H9 (cell line): Measurements from ENCODE around the gene PTGER3. TPM values are rescaled to one million over a fixed set of nuclear protein-coding genes. Genes with fewer than 3 reads are reported as not detected.

Experiments
- DNase-seq: peaks from one replicate; pipeline ENCODE4 v3.0.0-alpha.2; 2017
- H2AFZ ChIP-seq: one replicate; pipeline ENCODE4 v1.6.1; 2013; ENCODE audit warnings: mild to moderate bottlenecking, low read length, control low read depth, moderate library complexity
- H2AK5ac ChIP-seq: 2 replicates; pipeline ENCODE4 v1.6.1; 2013; ENCODE audit warnings: low read length, control low read depth, mixed read lengths; ENCODE audit not compliant: insufficient read length
- H2BK120ac ChIP-seq: one replicate; pipeline ENCODE4 v1.6.1; 2013; ENCODE audit warnings: low read depth, mild to moderate bottlenecking, low read length, control low read depth, inconsistent platforms; ENCODE audit not compliant: poor library complexity, severe bottlenecking
- H2BK12ac ChIP-seq: 2 replicates; pipeline ENCODE4 v1.6.1; 2013; ENCODE audit warnings: low read length, control low read depth, mixed read lengths, low read depth; ENCODE audit not compliant: insufficient read length
- H2BK15ac ChIP-seq: 2 replicates; pipeline ENCODE4 v1.6.1; 2013; ENCODE audit warnings: low read depth, low read length, control low read depth
- H2BK20ac ChIP-seq: one replicate; pipeline ENCODE4 v1.6.1; 2013; ENCODE audit warnings: low read depth, mild to moderate bottlenecking, low read length, control low read depth, inconsistent platforms; ENCODE audit not compliant: poor library complexity, severe bottlenecking
- H2BK5ac ChIP-seq: 2 replicates; pipeline ENCODE4 v1.6.1; 2013; ENCODE audit warnings: low read length, control low read depth, mixed read lengths; ENCODE audit not compliant: insufficient read length
- H3K14ac ChIP-seq: 2 replicates; pipeline ENCODE4 v1.6.1; 2013; ENCODE audit warnings: low read length, control low read depth; ENCODE audit not compliant: insufficient read depth
- H3K18ac ChIP-seq: 2 replicates; pipeline ENCODE4 v1.6.1; 2013; ENCODE audit warnings: low read depth, mild to moderate bottlenecking, mixed read lengths, low read length, control low read depth; ENCODE audit not compliant: insufficient read length
- H3K23ac ChIP-seq: 2 replicates; pipeline ENCODE4 v1.6.1; 2013; ENCODE audit warnings: low read length, control low read depth, mixed read lengths, low read depth; ENCODE audit not compliant: insufficient read length
- H3K23me2 ChIP-seq: 2 replicates; pipeline ENCODE4 v1.6.1; 2013; ENCODE audit warnings: low read depth, mild to moderate bottlenecking, mixed read lengths, low read length, control low read depth; ENCODE audit not compliant: insufficient read length, poor library complexity, severe bottlenecking
- H3K27ac ChIP-seq: 2 replicates; pipeline ENCODE4 v1.5.1; 2013; ENCODE audit warnings: low read length, control low read depth, mixed read lengths, low read depth; ENCODE audit not compliant: insufficient read length
- H3K27me3 ChIP-seq: 2 replicates; pipeline ENCODE4 v1.6.1; 2013; ENCODE audit warnings: low read length, control low read depth, inconsistent platforms; ENCODE audit not compliant: insufficient read depth
- H3K4ac ChIP-seq: 2 replicates; pipeline ENCODE4 v1.6.1; 2013; ENCODE audit warnings: low read depth, mild to moderate bottlenecking, control low read depth, inconsistent platforms, low read length, moderate library complexity
- H3K4me1 ChIP-seq: 2 replicates; pipeline ENCODE4 v1.6.1; 2013; ENCODE audit warnings: low read length, control low read depth, inconsistent platforms; ENCODE audit not compliant: insufficient read depth
- H3K4me2 ChIP-seq: 2 replicates; pipeline ENCODE4 v1.6.1; 2013; ENCODE audit warnings: low read length, control low read depth, mixed read lengths; ENCODE audit not compliant: insufficient read length, insufficient read depth
- H3K56ac ChIP-seq: 2 replicates; pipeline ENCODE4 v1.6.1; 2013; ENCODE audit warnings: low read depth, mild to moderate bottlenecking, mixed read lengths, low read length, control low read depth; ENCODE audit not compliant: insufficient read length
- H3K79me1 ChIP-seq: 2 replicates; pipeline ENCODE4 v1.6.1; 2013; ENCODE audit warnings: low read depth, mild to moderate bottlenecking, moderate library complexity, low read length, control low read depth, inconsistent platforms; ENCODE audit not compliant: insufficient read depth, poor library complexity, severe bottlenecking
- H3K79me2 ChIP-seq: 2 replicates; pipeline ENCODE4 v1.6.1; 2013; ENCODE audit warnings: low read length, control low read depth, inconsistent platforms; ENCODE audit not compliant: insufficient read depth
- H3K9ac ChIP-seq: 2 replicates; pipeline ENCODE4 v1.6.1; 2013; ENCODE audit warnings: low read length, control low read depth, mixed read lengths; ENCODE audit not compliant: insufficient read length; ENCODE audit errors: extremely low read depth
- H3K9me3 ChIP-seq: one replicate; pipeline ENCODE4 v1.6.1; 2013; ENCODE audit warnings: low read depth, low read length, inconsistent platforms; ENCODE audit not compliant: control insufficient read depth
- H3T11ph ChIP-seq: one replicate; pipeline ENCODE4 v1.6.1; 2013; ENCODE audit warnings: mild to moderate bottlenecking, low read length, control low read depth, inconsistent platforms
- H4K20me1 ChIP-seq: one replicate; pipeline ENCODE4 v1.6.1; 2013; ENCODE audit not compliant: control insufficient read depth, insufficient read length, insufficient read depth
- H4K5ac ChIP-seq: 2 replicates; pipeline ENCODE4 v1.6.1; 2013; ENCODE audit warnings: low read depth, mild to moderate bottlenecking, mixed read lengths, low read length, control low read depth; ENCODE audit not compliant: insufficient read length
- H4K8ac ChIP-seq: replicated peaks from 2 replicates; pipeline ENCODE4 v1.6.1; 2013; ENCODE audit warnings: low read length, control low read depth, mixed read lengths, low read depth; ENCODE audit not compliant: insufficient read length
- H4K91ac ChIP-seq: 2 replicates; pipeline ENCODE4 v1.6.1; 2013; ENCODE audit warnings: low read depth, mild to moderate bottlenecking, moderate library complexity, mixed read lengths, low read length, control low read depth; ENCODE audit not compliant: insufficient read length
- H3K27ac Mint-ChIP-seq, 3 experiments: 2 replicates in 2 of 3; 3 replicates in 1 of 3; pipeline ENCODE4 v1.8.0; 2020 to 2021; ENCODE audit warnings: mixed read lengths in 3 of 3, mild to moderate bottlenecking in 1 of 3, moderate library complexity in 1 of 3
- H3K27me3 Mint-ChIP-seq: 2 replicates; pipeline ENCODE4 v1.8.0; 2021; ENCODE audit warnings: low read depth, mild to moderate bottlenecking, moderate library complexity, mixed read lengths
- H3K36me3 Mint-ChIP-seq, 3 experiments: 2 replicates in 2 of 3; 3 replicates in 1 of 3; pipeline ENCODE4 v1.8.0; 2020 to 2021; ENCODE audit warnings: low read depth in 3 of 3, mixed read lengths in 3 of 3; ENCODE audit not compliant: insufficient read depth in 1 of 3
- H3K4me1 Mint-ChIP-seq, 2 experiments: 2 replicates each; pipeline ENCODE4 v1.8.0; 2020; ENCODE audit warnings: mixed read lengths in 2 of 2
- H3K4me3 Mint-ChIP-seq, 2 experiments: 2 replicates in 1 of 2; 3 replicates in 1 of 2; pipeline ENCODE4 v1.8.0; 2020 to 2021; ENCODE audit warnings: mild to moderate bottlenecking in 2 of 2, mixed read lengths in 2 of 2, moderate library complexity in 1 of 2
- H3K9me3 Mint-ChIP-seq, 2 experiments: 2 replicates in 1 of 2; 3 replicates in 1 of 2; pipeline ENCODE4 v1.8.0; 2020; ENCODE audit warnings: mild to moderate bottlenecking in 2 of 2, mixed read lengths in 2 of 2, moderate library complexity in 1 of 2
- WGBS: extraction: QIAGEN DNeasy Blood & Tissue Kit; methylation state at CpG from one replicate; pipeline ENCODE4 v1.1.7; 2013; ENCODE audit warnings: missing lambda C conversion rate, low lambda C conversion rate, mixed read lengths; ENCODE audit not compliant: insufficient read length; ENCODE audit errors: extremely low coverage; 5-methylcytosine and 5-hydroxymethylcytosine counted together
- total RNA-seq: library from RNA; stranded (reverse); gene quantifications from 2 replicates; pipeline ENCODE4 v1.2.1, GENCODE V29; 2021
- TF ChIP-seq, protein P1 (sequence below): fragments of 200-600 bp; sonication (generic); conservative IDR thresholded peaks from 3 replicates; pipeline ENCODE4 v1.8.0; 2021; ENCODE audit warnings: antibody characterized with exemption, mild to moderate bottlenecking

PTGER3 gene
- total RNA-seq, 1 experiment from 2014 or later: 0.26 TPM

DNA sequence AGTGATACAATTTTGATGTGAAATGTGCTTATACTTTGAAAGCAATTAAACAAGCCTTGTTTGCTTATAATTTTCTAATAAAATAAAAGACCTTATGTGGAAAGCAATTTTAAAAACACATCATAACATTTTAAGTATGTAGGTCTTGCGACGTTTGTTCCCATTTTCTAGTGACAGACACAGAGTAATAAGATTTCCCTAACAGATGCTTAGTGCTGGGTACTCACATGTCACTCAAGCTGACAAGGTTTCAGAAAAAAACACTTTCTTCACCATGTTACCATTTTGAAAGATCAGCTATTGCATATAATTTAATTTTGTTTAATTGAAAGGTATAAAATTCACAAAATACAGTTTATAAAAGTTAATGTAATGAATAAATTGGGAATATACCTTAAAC, 47.3 kb upstream of the PTGER3 start:
- Histone ChIP-seq H3K79me2 (no peaks in the 10 kb centered on the region), H3K9ac (no peak overlapping the region), H3K27ac (no peak overlapping the region), H3K56ac (no peak overlapping the region), H2AK5ac (no peak overlapping the region), H3K23ac (no peak overlapping the region), H3K79me1 (no peaks in the 10 kb centered on the region), H3K4me1 (no peaks in the 10 kb centered on the region), H3K4me2 (no peak overlapping the region), H4K8ac (no peak overlapping the region), H3K18ac (no peak overlapping the region), H2BK15ac (no peak overlapping the region), H3K14ac (no peak overlapping the region), H2BK120ac (no peak overlapping the region), H2AFZ (no peak overlapping the region), H3K4ac (no peak overlapping the region), H3K23me2 (no peaks in the 10 kb centered on the region), H4K91ac (no peak overlapping the region), H2BK5ac (no peak overlapping the region), H2BK20ac (no peak overlapping the region), H2BK12ac (no peak overlapping the region), H3T11ph (no peak overlapping the region), H4K20me1 (no peaks in the 10 kb centered on the region), H3K27me3 (no peaks in the 10 kb centered on the region), H3K9me3 (no peaks in the 10 kb centered on the region), H4K5ac (no peak overlapping the region)
- no peak overlapping the region for H3K4me3 Mint-ChIP-seq
- no peak for DNase-seq
- H3K9me3 Mint-ChIP-seq: no peaks in the 10 kb centered on the region
- no peak overlapping the region for H3K27ac Mint-ChIP-seq
- no CpG with 5 or more reads among the region's 2 CpGs for WGBS
- H3K4me1 Mint-ChIP-seq: peaks cover 0 to 1% of the 10 kb centered on the region in 2 experiments; a peak in 2 of 4 replicates
- TF ChIP-seq, protein P1, sequence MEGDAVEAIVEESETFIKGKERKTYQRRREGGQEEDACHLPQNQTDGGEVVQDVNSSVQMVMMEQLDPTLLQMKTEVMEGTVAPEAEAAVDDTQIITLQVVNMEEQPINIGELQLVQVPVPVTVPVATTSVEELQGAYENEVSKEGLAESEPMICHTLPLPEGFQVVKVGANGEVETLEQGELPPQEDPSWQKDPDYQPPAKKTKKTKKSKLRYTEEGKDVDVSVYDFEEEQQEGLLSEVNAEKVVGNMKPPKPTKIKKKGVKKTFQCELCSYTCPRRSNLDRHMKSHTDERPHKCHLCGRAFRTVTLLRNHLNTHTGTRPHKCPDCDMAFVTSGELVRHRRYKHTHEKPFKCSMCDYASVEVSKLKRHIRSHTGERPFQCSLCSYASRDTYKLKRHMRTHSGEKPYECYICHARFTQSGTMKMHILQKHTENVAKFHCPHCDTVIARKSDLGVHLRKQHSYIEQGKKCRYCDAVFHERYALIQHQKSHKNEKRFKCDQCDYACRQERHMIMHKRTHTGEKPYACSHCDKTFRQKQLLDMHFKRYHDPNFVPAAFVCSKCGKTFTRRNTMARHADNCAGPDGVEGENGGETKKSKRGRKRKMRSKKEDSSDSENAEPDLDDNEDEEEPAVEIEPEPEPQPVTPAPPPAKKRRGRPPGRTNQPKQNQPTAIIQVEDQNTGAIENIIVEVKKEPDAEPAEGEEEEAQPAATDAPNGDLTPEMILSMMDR: no peak
- no peaks in the 10 kb centered on the region for H3K36me3 Mint-ChIP-seq
- no peaks in the 10 kb centered on the region for H3K27me3 Mint-ChIP-seq
